Measurements from ENCODE around the gene KRT222. TPM values are rescaled to one million over a fixed set of nuclear protein-coding genes. Genes with fewer than 3 reads are reported as not detected.

Gene KRT222
- total RNA-seq = not detected

DNA sequence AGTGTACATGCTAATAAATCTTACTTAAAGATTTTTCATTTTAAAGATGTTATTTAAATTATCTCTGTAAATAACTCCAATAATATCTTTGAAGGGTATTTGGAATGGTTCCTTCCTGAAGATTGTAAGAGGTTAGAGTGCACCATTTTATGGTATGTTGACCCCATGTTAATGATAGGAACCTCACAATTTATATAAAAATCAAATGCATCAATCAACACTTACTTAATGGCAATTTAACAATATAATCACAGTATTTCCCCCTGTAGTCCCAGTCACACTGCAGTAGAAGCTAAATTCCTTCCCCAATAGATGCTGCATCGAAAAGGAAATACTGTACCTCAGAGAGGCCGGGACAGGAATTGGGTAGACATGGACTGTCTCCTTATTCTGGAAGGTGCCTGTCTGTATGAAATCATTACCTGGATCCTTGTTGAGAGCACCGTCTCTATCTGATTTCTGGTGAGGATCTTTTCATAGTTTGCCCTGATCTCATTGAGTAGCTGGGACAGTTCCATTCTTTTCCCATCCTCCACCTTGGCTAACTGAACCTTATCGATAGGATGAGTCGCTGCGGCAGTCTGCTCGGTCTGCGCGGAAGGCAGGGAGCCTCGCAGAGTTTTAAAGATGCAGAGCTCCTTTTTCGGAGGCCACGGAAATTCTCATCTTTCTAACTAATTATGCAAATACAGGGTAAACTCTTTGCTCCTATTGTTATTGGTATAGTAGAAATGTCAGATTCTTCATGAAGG is at the start of gene KRT222:
TSS of gene KRT222 (minus strand) at position 596 of the 752 bp plus-strand sequence. CDS start at position 518, 78 bp downstream.

DNA sequence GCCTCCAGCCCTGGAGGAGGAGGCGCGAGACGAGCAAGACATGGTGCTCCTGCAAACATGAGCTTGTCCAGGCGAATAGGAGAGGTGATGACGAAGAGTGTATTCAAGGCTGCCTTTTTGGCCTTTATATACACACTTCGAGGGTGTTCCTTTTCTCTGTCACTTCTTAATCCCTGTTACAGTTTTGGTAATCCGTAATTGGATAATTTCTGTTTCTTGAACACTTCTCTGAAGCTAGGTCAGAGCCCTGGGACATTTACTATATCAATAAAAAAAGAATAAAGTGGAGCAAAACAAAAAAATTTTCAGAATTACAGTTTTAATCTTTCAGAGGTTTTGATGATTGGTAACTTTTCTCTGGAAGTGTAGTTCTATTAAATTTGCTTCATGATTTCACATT is 38.7 kb upstream of the KRT222 start, which contains the start of gene KRT24:
TSS of gene KRT24 (minus strand) at position 101 of the 400 bp plus-strand sequence. CDS start at position 42, 59 bp downstream.

GRCh38 chr17:40647624-40648383 is 17.2 kb downstream of the KRT222 start, which contains the start of gene SMARCE1:
Gene SMARCE1, minus strand, starts transcription at chr17:40647818. Its CDS starts 2,016 bp downstream, at chr17:40645802.

Other genes starting within 250 kb of the KRT222 start
- 46.1 TPM for gene TOP2A, start 247.3 kb downstream of the KRT222 start, total RNA-seq
- 198 TPM for gene IGFBP4, start 221.7 kb downstream of the KRT222 start, total RNA-seq
- gene TNS4, start 163.6 kb downstream of the KRT222 start, total RNA-seq = 0.35 TPM
- 0.76 TPM for gene CCR7, start 99.7 kb downstream of the KRT222 start, total RNA-seq
- 103 TPM for gene SMARCE1, start 17.4 kb downstream of the KRT222 start, total RNA-seq
- not detected for gene KRT24, start 38.6 kb upstream of the KRT222 start, total RNA-seq
- not detected for gene KRT25, start 90.2 kb upstream of the KRT222 start, total RNA-seq
- gene KRT26, start 107.0 kb upstream of the KRT222 start, total RNA-seq = not detected
- gene KRT27, start 117.4 kb upstream of the KRT222 start, total RNA-seq = not detected
- not detected for gene KRT28, start 134.8 kb upstream of the KRT222 start, total RNA-seq
- gene KRT10, start 157.4 kb upstream of the KRT222 start, total RNA-seq = 6.9 TPM
- gene KRT12, start 202.0 kb upstream of the KRT222 start, total RNA-seq = not detected
- 0.23 TPM for gene KRT20, start 220.1 kb upstream of the KRT222 start, total RNA-seq

Measured in metanephros (tissue), 1 donor.